GM23338 (cell line): ENCODE measurements around the gene COA8. TPM values are rescaled to one million over a fixed set of nuclear protein-coding genes. Genes with fewer than 3 reads are reported as not detected.

Experiments used
- ATAC-seq: fragments of 200-7000 bp; cut with Tn5 transposase; 3 replicates; pipeline ENCODE4 v1.9.1; 2020
- DNase-seq: peaks from one replicate; pipeline ENCODE4 v3.0.0-alpha.2; 2015; ENCODE audit warnings: low spot score
- H2AFZ ChIP-seq: fragments of 200-600 bp; sonication (generic); 2 replicates; pipeline ENCODE4 v1.8.0; 2016; ENCODE audit warnings: antibody characterized with exemption, mild to moderate bottlenecking, moderate library complexity
- H3F3A ChIP-seq: fragments of 200-600 bp; sonication (generic); replicated peaks from 2 replicates; pipeline ENCODE4 v1.8.0; 2017; ENCODE audit warnings: antibody characterized with exemption, mixed run types, low read depth
- H3K27ac ChIP-seq: fragments of 200-600 bp; sonication (generic); 2 replicates; pipeline ENCODE4 v1.6.1; 2016; ENCODE audit warnings: low read depth
- H3K27me3 ChIP-seq: fragments of 200-600 bp; sonication (generic); 2 replicates; pipeline ENCODE4 v1.8.0; 2016; ENCODE audit warnings: mild to moderate bottlenecking, mixed run types, moderate library complexity; ENCODE audit not compliant: insufficient read depth
- H3K36me3 ChIP-seq: fragments of 200-600 bp; sonication (generic); 2 replicates; pipeline ENCODE4 v1.8.0; 2016; ENCODE audit warnings: mild to moderate bottlenecking; ENCODE audit not compliant: insufficient read depth
- H3K4me1 ChIP-seq: fragments of 200-600 bp; sonication (generic); 2 replicates; pipeline ENCODE4 v1.8.0; 2016; ENCODE audit warnings: mild to moderate bottlenecking, moderate library complexity; ENCODE audit not compliant: insufficient read depth
- H3K4me2 ChIP-seq: fragments of 200-600 bp; sonication (generic); 2 replicates; pipeline ENCODE4 v1.7.1; 2017; ENCODE audit warnings: mixed run types
- H3K4me3 ChIP-seq: fragments of 200-600 bp; sonication (generic); 2 replicates; pipeline ENCODE4 v1.6.1; 2016; ENCODE audit warnings: mixed run types
- H3K79me2 ChIP-seq: fragments of 200-600 bp; sonication (generic); replicated peaks from 2 replicates; pipeline ENCODE4 v1.8.0; 2017; ENCODE audit warnings: mild to moderate bottlenecking; ENCODE audit not compliant: insufficient read depth
- H3K9me2 ChIP-seq: fragments of 200-600 bp; sonication (generic); 2 replicates; pipeline ENCODE4 v1.8.0; 2017; ENCODE audit not compliant: insufficient read depth
- H4K20me1 ChIP-seq: fragments of 200-600 bp; sonication (generic); replicated peaks from 2 replicates; pipeline ENCODE4 v1.8.0; 2017; ENCODE audit warnings: mild to moderate bottlenecking; ENCODE audit not compliant: insufficient read depth
- H3K27ac Mint-ChIP-seq: 2 replicates; pipeline ENCODE4 v1.8.0; 2020; ENCODE audit warnings: inconsistent platforms, mild to moderate bottlenecking, moderate library complexity, mixed read lengths
- H3K27me3 Mint-ChIP-seq: 3 replicates; pipeline ENCODE4 v1.8.0; 2022; ENCODE audit warnings: low read depth, mild to moderate bottlenecking, moderate library complexity, mixed read lengths, inconsistent platforms; ENCODE audit not compliant: insufficient read depth, poor library complexity
- H3K36me3 Mint-ChIP-seq: 3 replicates; pipeline ENCODE4 v1.8.0; 2021; ENCODE audit warnings: low read depth, mild to moderate bottlenecking, inconsistent platforms, moderate library complexity, mixed read lengths
- H3K4me1 Mint-ChIP-seq: 3 replicates; pipeline ENCODE4 v1.8.0; 2020; ENCODE audit warnings: mild to moderate bottlenecking, inconsistent platforms, mixed read lengths
- H3K4me3 Mint-ChIP-seq: 3 replicates; pipeline ENCODE4 v1.8.0; 2021; ENCODE audit warnings: moderate library complexity, mild to moderate bottlenecking, inconsistent platforms, mixed read lengths
- H3K9me3 Mint-ChIP-seq: 3 replicates; pipeline ENCODE4 v1.8.0; 2020; ENCODE audit warnings: moderate library complexity, mild to moderate bottlenecking, inconsistent platforms, mixed read lengths
- POLR2AphosphoS5 ChIP-seq: IDR thresholded peaks from 2 replicates; pipeline ENCODE4 v1.6.1; 2016; ENCODE audit warnings: antibody characterized with exemption, low read depth
- polyA plus RNA-seq: library from polyadenylated mRNA; unstranded; fragments of >200 nt; fragmentation: Nextera tagmentation; extraction: Ambion mirVana; gene quantifications from 2 replicates; pipeline ENCODE4 v1.2.1, GENCODE V29; 2016
- total RNA-seq: library from RNA; depleted of rRNA; stranded (reverse); fragments of >200 nt; shearing (Covaris generic); gene quantifications from 2 replicates; pipeline ENCODE4 v1.2.3, GENCODE V29; 2014
- TF ChIP-seq, protein P1 (sequence below): IDR thresholded peaks from one replicate; pipeline ENCODE4 v1.6.1; 2018; ENCODE audit warnings: antibody characterized with exemption; ENCODE audit not compliant: unreplicated experiment
- TF ChIP-seq, protein P2 (sequence below), 2 experiments: fragments of 200-600 bp in 1 of 2; sonication (generic) in 1 of 2; conservative IDR thresholded peaks; 2 replicates each; pipeline versions ENCODE4 v1.5.1 to v1.6.1; 2016 to 2017; ENCODE audit warnings: antibody characterized with exemption in 2 of 2, low read depth in 2 of 2, mild to moderate bottlenecking in 2 of 2, moderate library complexity in 1 of 2

The COA8 gene
- total and polyA plus RNA-seq, 2 experiments from 2014 or later: 61.3 to 130 TPM

DNA sequence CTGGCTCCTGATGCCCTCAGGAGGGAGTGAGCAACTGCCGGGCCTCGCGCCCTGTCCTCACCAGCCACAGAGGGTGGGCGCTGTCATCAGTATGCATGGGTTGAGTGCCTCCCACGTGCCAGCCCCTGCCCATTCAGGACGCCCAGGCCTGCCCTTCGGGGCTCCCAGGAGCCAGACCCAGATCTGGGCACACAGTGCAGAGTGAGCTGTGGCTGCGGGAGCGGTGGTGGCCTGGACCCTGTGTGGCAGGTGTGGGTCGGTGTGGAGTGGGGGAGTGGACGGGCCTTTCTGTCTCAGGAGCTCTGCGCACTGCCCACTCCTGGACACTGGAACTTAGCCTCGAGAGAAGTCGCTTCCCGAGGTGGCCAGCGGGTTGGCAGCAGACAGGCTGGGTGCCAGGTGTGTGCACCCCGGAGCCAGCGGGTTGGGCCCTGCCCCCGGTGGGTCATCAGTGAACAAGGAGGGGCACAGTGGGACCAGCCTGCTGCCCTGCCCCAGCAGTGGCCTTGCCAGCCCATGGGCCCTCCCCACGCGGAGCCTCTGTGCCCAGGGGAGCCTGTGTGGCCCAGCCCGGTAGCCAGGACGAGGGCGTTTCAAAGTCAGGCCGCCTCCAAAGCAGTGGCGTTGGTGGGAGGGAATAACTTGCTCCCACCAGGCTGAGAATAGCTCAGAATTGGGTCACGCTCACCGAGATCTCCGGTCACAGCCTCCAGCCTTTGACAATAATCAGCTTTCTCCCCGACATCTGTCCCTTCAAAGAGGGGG, 24.3 kb upstream of the COA8 start:
- Histone ChIP-seq H3K9me2 (no peaks in the 10 kb centered on the region), H3K79me2 (no peaks in the 10 kb centered on the region), H3K27me3 (no peaks in the 10 kb centered on the region; the same call in 1 of the 2 replicates), H3K4me2 (no peak overlapping the region), H4K20me1 (no peaks in the 10 kb centered on the region; the same call in 1 of the 2 replicates), H3F3A (0 out of 2 replicates have a peak, but pooled peaks cover 3% of the 10 kb centered on the region), H3K4me3 (no peak overlapping the region), H3K27ac (no peak overlapping the region), H2AFZ (no peak overlapping the region), H3K4me1 (peaks cover 15% of the 10 kb centered on the region), H3K36me3 (no peaks in the 10 kb centered on the region)
- H3K27me3 Mint-ChIP-seq: peaks cover 10% of the 10 kb centered on the region
- H3K4me3 Mint-ChIP-seq: no peak overlapping the region
- TF ChIP-seq, protein P1, sequence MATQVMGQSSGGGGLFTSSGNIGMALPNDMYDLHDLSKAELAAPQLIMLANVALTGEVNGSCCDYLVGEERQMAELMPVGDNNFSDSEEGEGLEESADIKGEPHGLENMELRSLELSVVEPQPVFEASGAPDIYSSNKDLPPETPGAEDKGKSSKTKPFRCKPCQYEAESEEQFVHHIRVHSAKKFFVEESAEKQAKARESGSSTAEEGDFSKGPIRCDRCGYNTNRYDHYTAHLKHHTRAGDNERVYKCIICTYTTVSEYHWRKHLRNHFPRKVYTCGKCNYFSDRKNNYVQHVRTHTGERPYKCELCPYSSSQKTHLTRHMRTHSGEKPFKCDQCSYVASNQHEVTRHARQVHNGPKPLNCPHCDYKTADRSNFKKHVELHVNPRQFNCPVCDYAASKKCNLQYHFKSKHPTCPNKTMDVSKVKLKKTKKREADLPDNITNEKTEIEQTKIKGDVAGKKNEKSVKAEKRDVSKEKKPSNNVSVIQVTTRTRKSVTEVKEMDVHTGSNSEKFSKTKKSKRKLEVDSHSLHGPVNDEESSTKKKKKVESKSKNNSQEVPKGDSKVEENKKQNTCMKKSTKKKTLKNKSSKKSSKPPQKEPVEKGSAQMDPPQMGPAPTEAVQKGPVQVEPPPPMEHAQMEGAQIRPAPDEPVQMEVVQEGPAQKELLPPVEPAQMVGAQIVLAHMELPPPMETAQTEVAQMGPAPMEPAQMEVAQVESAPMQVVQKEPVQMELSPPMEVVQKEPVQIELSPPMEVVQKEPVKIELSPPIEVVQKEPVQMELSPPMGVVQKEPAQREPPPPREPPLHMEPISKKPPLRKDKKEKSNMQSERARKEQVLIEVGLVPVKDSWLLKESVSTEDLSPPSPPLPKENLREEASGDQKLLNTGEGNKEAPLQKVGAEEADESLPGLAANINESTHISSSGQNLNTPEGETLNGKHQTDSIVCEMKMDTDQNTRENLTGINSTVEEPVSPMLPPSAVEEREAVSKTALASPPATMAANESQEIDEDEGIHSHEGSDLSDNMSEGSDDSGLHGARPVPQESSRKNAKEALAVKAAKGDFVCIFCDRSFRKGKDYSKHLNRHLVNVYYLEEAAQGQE: no peak
- peak; percentile 21; the same call in 1 of the 2 replicates for TF ChIP-seq POLR2AphosphoS5
- ATAC-seq (no peak), DNase-seq (no peak)
- peaks cover 12% of the 10 kb centered on the region; the same call in 2 of the 3 replicates for H3K4me1 Mint-ChIP-seq
- no peaks in the 10 kb centered on the region for H3K36me3 Mint-ChIP-seq
- H3K27ac Mint-ChIP-seq: no peak overlapping the region
- H3K9me3 Mint-ChIP-seq: no peaks in the 10 kb centered on the region

DNA sequence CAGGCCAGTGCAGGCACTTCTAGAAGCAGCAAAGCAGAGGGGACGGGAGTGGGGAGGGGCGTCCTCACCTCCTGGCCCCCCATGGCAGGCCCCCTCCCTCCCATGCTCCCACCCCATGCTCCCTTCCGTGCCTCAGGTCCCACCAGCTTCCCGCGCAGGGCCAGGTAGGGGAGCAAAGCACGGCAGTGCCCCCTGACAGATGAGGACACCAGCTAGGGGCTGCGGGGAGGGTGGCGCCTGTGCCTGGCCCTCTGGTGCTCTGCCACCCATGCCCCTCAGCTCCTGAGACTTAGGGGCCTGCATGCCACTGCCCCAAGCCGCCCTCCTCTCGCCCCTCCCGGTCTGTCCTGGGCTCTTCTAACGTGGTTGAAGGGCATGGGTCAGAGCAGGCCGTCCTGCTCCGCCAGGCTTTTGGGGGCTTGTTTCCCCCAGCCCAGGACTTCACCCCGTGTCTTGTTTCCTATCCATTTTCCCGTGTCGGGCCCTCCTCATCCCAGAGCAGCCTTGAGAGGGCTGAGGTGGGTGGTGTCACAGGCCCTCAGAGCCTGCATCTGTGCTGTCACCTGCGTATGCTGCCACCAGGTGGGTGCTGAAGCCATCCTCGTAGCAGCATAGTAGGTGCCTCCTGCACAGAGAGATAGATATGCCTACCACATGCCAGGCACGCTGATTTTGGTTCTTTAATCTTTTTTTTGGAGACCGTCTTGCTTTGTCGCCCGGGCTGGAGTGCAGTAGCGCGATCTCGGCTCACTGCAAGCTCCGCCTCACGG, 23.5 kb upstream of the COA8 start:
- H3K27ac Mint-ChIP-seq: no peak overlapping the region
- no peak overlapping the region for H3K4me3 Mint-ChIP-seq
- TF ChIP-seq, protein P1: no peak
- TF ChIP-seq, protein P2, sequence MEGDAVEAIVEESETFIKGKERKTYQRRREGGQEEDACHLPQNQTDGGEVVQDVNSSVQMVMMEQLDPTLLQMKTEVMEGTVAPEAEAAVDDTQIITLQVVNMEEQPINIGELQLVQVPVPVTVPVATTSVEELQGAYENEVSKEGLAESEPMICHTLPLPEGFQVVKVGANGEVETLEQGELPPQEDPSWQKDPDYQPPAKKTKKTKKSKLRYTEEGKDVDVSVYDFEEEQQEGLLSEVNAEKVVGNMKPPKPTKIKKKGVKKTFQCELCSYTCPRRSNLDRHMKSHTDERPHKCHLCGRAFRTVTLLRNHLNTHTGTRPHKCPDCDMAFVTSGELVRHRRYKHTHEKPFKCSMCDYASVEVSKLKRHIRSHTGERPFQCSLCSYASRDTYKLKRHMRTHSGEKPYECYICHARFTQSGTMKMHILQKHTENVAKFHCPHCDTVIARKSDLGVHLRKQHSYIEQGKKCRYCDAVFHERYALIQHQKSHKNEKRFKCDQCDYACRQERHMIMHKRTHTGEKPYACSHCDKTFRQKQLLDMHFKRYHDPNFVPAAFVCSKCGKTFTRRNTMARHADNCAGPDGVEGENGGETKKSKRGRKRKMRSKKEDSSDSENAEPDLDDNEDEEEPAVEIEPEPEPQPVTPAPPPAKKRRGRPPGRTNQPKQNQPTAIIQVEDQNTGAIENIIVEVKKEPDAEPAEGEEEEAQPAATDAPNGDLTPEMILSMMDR (conservative IDR thresholded peaks at IDR 0.05; ENCODE audit: low read depth in 2 of 2): peak in 1 of 2 experiments; percentile 37; a peak in 2 of 4 replicates
- Histone ChIP-seq H3K36me3 (no peaks in the 10 kb centered on the region), H3F3A (0 out of 2 replicates have a peak, but pooled peaks cover 3% of the 10 kb centered on the region), H3K4me1 (peaks cover 18% of the 10 kb centered on the region), H2AFZ (no peak overlapping the region), H3K4me2 (no peak overlapping the region), H3K4me3 (no peak overlapping the region), H3K27ac (no peak overlapping the region), H3K79me2 (no peaks in the 10 kb centered on the region), H3K9me2 (no peaks in the 10 kb centered on the region), H3K27me3 (no peaks in the 10 kb centered on the region; the same call in 1 of the 2 replicates), H4K20me1 (no peaks in the 10 kb centered on the region; the same call in 1 of the 2 replicates)
- H3K4me1 Mint-ChIP-seq: peaks cover 12% of the 10 kb centered on the region; the same call in 2 of the 3 replicates
- no peak for DNase-seq
- no peaks in the 10 kb centered on the region for H3K36me3 Mint-ChIP-seq
- H3K27me3 Mint-ChIP-seq: peaks cover 10% of the 10 kb centered on the region
- no peaks in the 10 kb centered on the region for H3K9me3 Mint-ChIP-seq
- ATAC-seq: no peak
